SK-N-SH (cell line): ENCODE data around the gene AGBL1. TPM values are rescaled to one million over a fixed set of nuclear protein-coding genes. Genes with fewer than 3 reads are reported as not detected.

Source experiments
- CTCF ChIA-PET: fragments of 300-600, 350-600 bp; formaldehyde crosslinking; extraction: SDS; loops from one replicate; lab custom pipeline; 2021; lab: Yijun Ruan, JAX
- POLR2A ChIA-PET: fragments of 350-600 bp; sonication (Branson Sonifier 250); formaldehyde crosslinking; extraction: SDS; loops from one replicate; lab custom pipeline; 2020; ENCODE audit warnings: antibody characterized with exemption, inconsistent platforms; lab: Yijun Ruan, JAX
- DNase-seq: peaks from one replicate; pipeline ENCODE4 v3.0.0; 2012
- H2AFZ ChIP-seq: fragments of 200-600 bp; sonication (generic); 2 replicates; pipeline ENCODE4 v1.8.1; 2016; ENCODE audit warnings: antibody characterized with exemption, mild to moderate bottlenecking, low read depth
- H3F3A ChIP-seq: fragments of 200-600 bp; sonication (generic); replicated peaks from 2 replicates; pipeline ENCODE3; 2016; ENCODE audit warnings: antibody characterized with exemption, mild to moderate bottlenecking; ENCODE audit not compliant: insufficient read depth
- H3K27ac ChIP-seq, 2 experiments: fragments of 200-500 bp in 1 of 2; fragments of 200-600 bp in 1 of 2; sonication (Bioruptor generic) in 1 of 2; sonication (generic), shearing (Covaris generic) in 1 of 2; 2 replicates each; pipeline versions ENCODE4 v1.5.1 to v1.6.1; 2014 to 2016; ENCODE audit warnings: low read depth in 2 of 2, inconsistent platforms in 1 of 2, low read length in 1 of 2, mild to moderate bottlenecking in 1 of 2, mixed read lengths in 1 of 2
- H3K27me3 ChIP-seq: fragments of 200-600 bp; sonication (generic), shearing (Covaris generic); 2 replicates; pipeline ENCODE4 v1.6.1; 2016; ENCODE audit warnings: mixed run types; ENCODE audit not compliant: insufficient read depth
- H3K36me3 ChIP-seq, 2 experiments: fragments of 200-500 bp in 1 of 2; fragments of 200-600 bp in 1 of 2; sonication (Bioruptor generic) in 1 of 2; sonication (generic) in 1 of 2; replicated peaks in 1 of 2; 2 replicates each; pipeline versions ENCODE3 to v1.5.1; 2014 to 2016; ENCODE audit warnings: low read length in 1 of 2, mild to moderate bottlenecking in 1 of 2; ENCODE audit not compliant: insufficient read depth in 2 of 2, control insufficient read depth in 1 of 2
- H3K4me1 ChIP-seq, 2 experiments: fragments of 200-500 bp in 1 of 2; fragments of 200-600 bp in 1 of 2; sonication (Bioruptor generic) in 1 of 2; sonication (generic), shearing (Covaris generic) in 1 of 2; 2 replicates each; pipeline versions ENCODE4 v1.5.1 to v1.6.1; 2014 to 2016; ENCODE audit warnings: low read depth in 1 of 2, low read length in 1 of 2, mixed run types in 1 of 2; ENCODE audit not compliant: insufficient read depth in 2 of 2, control insufficient read depth in 1 of 2
- H3K4me2 ChIP-seq: fragments of 200-600 bp; sonication (generic), shearing (Covaris generic); 2 replicates; pipeline ENCODE4 v1.6.1; 2017; ENCODE audit warnings: mixed run types
- H3K4me3 ChIP-seq, 2 experiments: fragments of 200-500 bp in 1 of 2; fragments of 200-600 bp in 1 of 2; sonication (Bioruptor generic) in 1 of 2; sonication (generic), shearing (Covaris generic) in 1 of 2; 2 replicates each; pipeline versions ENCODE4 v1.5.1 to v1.8.1; 2014 to 2016; ENCODE audit warnings: low read depth in 2 of 2, inconsistent platforms in 1 of 2, low read length in 1 of 2, mild to moderate bottlenecking in 1 of 2, mixed read lengths in 1 of 2, moderate library complexity in 1 of 2
- H3K79me2 ChIP-seq: fragments of 200-600 bp; sonication (generic); 2 replicates; pipeline ENCODE4 v1.8.1; 2017; ENCODE audit warnings: mild to moderate bottlenecking; ENCODE audit not compliant: insufficient read depth
- H3K9ac ChIP-seq: fragments of 200-600 bp; sonication (generic); 2 replicates; pipeline ENCODE4 v1.6.1; 2017; ENCODE audit warnings: mixed run types
- H3K9me2 ChIP-seq: fragments of 200-600 bp; sonication (generic); 2 replicates; pipeline ENCODE4 v1.6.1; 2017; ENCODE audit warnings: mixed run types
- H3K9me3 ChIP-seq: fragments of 200-600 bp; sonication (generic); 2 replicates; pipeline ENCODE4 v1.6.1; 2017; ENCODE audit warnings: mixed run types, mild to moderate bottlenecking, moderate library complexity
- H4K20me1 ChIP-seq: fragments of 200-600 bp; sonication (generic); 2 replicates; pipeline ENCODE4 v1.6.1; 2017; ENCODE audit warnings: mild to moderate bottlenecking, mixed run types; ENCODE audit not compliant: insufficient read depth
- EZH2phosphoT487 ChIP-seq: fragments of 200-600 bp; sonication (generic); IDR thresholded peaks from 2 replicates; pipeline ENCODE4 v1.6.1; 2017; ENCODE audit warnings: low read depth, mixed run types, mild to moderate bottlenecking, antibody characterized with exemption, moderate library complexity, borderline replicate concordance
- FOSL2 ChIP-seq: IDR thresholded peaks from 2 replicates; pipeline ENCODE4 v1.4.0; 2012; ENCODE audit warnings: low read depth, mild to moderate bottlenecking, moderate library complexity, borderline replicate concordance
- FOXJ3 ChIP-seq: sonication (generic); formaldehyde crosslinking; IDR thresholded peaks from 2 replicates; pipeline ENCODE4 v1.5.1; 2020; ENCODE audit warnings: mild to moderate bottlenecking, missing genetic modification reagents
- FOXM1 ChIP-seq: IDR thresholded peaks from 2 replicates; pipeline ENCODE4 v1.4.0; 2012; ENCODE audit warnings: low read depth, mild to moderate bottlenecking
- GATA2 ChIP-seq: sonication (generic); formaldehyde crosslinking; IDR thresholded peaks from 2 replicates; pipeline ENCODE4 v1.5.0; 2020; ENCODE audit warnings: mild to moderate bottlenecking, missing genetic modification reagents
- MAX ChIP-seq: IDR thresholded peaks from 2 replicates; pipeline ENCODE4 v1.4.0; 2012; ENCODE audit warnings: low read depth
- MXI1 ChIP-seq: IDR thresholded peaks from 2 replicates; pipeline ENCODE4 v1.6.1; 2012; ENCODE audit warnings: mild to moderate bottlenecking, low read depth, low read length, improper control_type of control experiment
- POLR2AphosphoS5 ChIP-seq: IDR thresholded peaks from 2 replicates; pipeline ENCODE4 v1.6.1; 2012; ENCODE audit warnings: low read depth, low read length
- RAD21 ChIP-seq: IDR thresholded peaks from 2 replicates; pipeline ENCODE4 v1.6.1; 2012; ENCODE audit warnings: mild to moderate bottlenecking, low read length
- RCOR1 ChIP-seq: fragments of 150-350 bp; IDR thresholded peaks from 2 replicates; pipeline ENCODE4 v1.6.1; 2017; ENCODE audit warnings: antibody characterized with exemption, low read length
- SIN3A ChIP-seq: IDR thresholded peaks from 2 replicates; pipeline ENCODE4 v1.6.1; 2012; ENCODE audit warnings: low read depth, mild to moderate bottlenecking, low read length, moderate library complexity, borderline replicate concordance
- TAF1 ChIP-seq: IDR thresholded peaks from 2 replicates; pipeline ENCODE4 v1.6.1; 2012; ENCODE audit warnings: low read depth, mild to moderate bottlenecking, low read length, moderate library complexity, borderline replicate concordance
- TEAD4 ChIP-seq: IDR thresholded peaks from 2 replicates; pipeline ENCODE4 v1.4.0; 2012; ENCODE audit warnings: mild to moderate bottlenecking, borderline replicate concordance; ENCODE audit not compliant: insufficient read depth
- USF1 ChIP-seq: IDR thresholded peaks from 2 replicates; pipeline ENCODE4 v1.4.0; 2012; ENCODE audit warnings: low read depth, borderline replicate concordance
- YY1 ChIP-seq: IDR thresholded peaks from 2 replicates; pipeline ENCODE4 v1.4.0; 2012; ENCODE audit warnings: low read depth, mild to moderate bottlenecking
- WGBS: methylation state at CpG from one replicate; pipeline ENCODE4 v1.1.6; 2017; ENCODE audit warnings: low lambda C conversion rate; 5-methylcytosine and 5-hydroxymethylcytosine counted together
- polyA plus RNA-seq, 3 experiments: library from polyadenylated mRNA; depleted of rRNA; stranded (reverse); fragments of >200 nt; gene quantifications; 2 replicates each; pipeline ENCODE4 v1.2.3, GENCODE V29; 2012
- TF ChIP-seq, protein P1 (sequence below): IDR thresholded peaks from 2 replicates; pipeline ENCODE4 v1.4.0; 2012; ENCODE audit warnings: low read depth, borderline replicate concordance
- TF ChIP-seq, protein P2 (sequence below): fragments of 150-350 bp; IDR thresholded peaks from 2 replicates; pipeline ENCODE4 v1.6.1; 2016; ENCODE audit warnings: mild to moderate bottlenecking, low read depth, low read length
- TF ChIP-seq, protein P3 (sequence below): IDR thresholded peaks from 2 replicates; pipeline ENCODE4 v1.6.1; 2012; ENCODE audit warnings: mild to moderate bottlenecking, low read depth, low read length, moderate library complexity

Gene AGBL1
- polyA plus RNA-seq, 1 of the 3 experiments (the other 2 are of a cell fraction) = not detected

- Histone ChIP-seq H3K79me2 (no peaks in the 10 kb centered on the region), H3K9ac (no peak overlapping the region), H3K4me2 (no peak overlapping the region), H2AFZ (no peak overlapping the region), H3F3A (no peaks in the 10 kb centered on the region), H3K36me3 (no peaks in the 10 kb centered on the region), H3K9me2 (no peaks in the 10 kb centered on the region), H3K27me3 (no peaks in the 10 kb centered on the region), H3K4me1 (no peaks in the 10 kb centered on the region), H3K9me3 (no peaks in the 10 kb centered on the region), H4K20me1 (no peaks in the 10 kb centered on the region), H3K27ac (no peak overlapping the region), H3K4me3 (no peak overlapping the region)
- ChIA-PET POLR2A (no interaction called here), CTCF (no interaction called here)
- DNase-seq = no peak
- WGBS = 58% methylated on average over 2 of the region's 2 CpGs
- TF ChIP-seq SIN3A (no peak), FOSL2 (no peak), RCOR1 (no peak), MAX (no peak), FOXM1 (no peak), USF1 (no peak), MXI1 (no peak), GATA2 (CRISPR knock-in tag) (no peak), POLR2AphosphoS5 (no peak), TAF1 (no peak), TEAD4 (no peak), YY1 (no peak), EZH2phosphoT487 (no peak), FOXJ3 (CRISPR knock-in tag) (no peak)
- TF ChIP-seq, protein P1, sequence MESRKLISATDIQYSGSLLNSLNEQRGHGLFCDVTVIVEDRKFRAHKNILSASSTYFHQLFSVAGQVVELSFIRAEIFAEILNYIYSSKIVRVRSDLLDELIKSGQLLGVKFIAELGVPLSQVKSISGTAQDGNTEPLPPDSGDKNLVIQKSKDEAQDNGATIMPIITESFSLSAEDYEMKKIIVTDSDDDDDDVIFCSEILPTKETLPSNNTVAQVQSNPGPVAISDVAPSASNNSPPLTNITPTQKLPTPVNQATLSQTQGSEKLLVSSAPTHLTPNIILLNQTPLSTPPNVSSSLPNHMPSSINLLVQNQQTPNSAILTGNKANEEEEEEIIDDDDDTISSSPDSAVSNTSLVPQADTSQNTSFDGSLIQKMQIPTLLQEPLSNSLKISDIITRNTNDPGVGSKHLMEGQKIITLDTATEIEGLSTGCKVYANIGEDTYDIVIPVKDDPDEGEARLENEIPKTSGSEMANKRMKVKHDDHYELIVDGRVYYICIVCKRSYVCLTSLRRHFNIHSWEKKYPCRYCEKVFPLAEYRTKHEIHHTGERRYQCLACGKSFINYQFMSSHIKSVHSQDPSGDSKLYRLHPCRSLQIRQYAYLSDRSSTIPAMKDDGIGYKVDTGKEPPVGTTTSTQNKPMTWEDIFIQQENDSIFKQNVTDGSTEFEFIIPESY = no peak
These were observed 257.4 kb downstream of the AGBL1 start for GRCh38 chr15:86337071-86337470.

- no peaks in the 10 kb centered on the region for H3K36me3 ChIP-seq
- no peak overlapping the region for H3K9ac ChIP-seq
- TF ChIP-seq POLR2AphosphoS5 (no peak), RAD21 (no peak)
- TF ChIP-seq, protein P1 = no peak
- TF ChIP-seq, protein P2, sequence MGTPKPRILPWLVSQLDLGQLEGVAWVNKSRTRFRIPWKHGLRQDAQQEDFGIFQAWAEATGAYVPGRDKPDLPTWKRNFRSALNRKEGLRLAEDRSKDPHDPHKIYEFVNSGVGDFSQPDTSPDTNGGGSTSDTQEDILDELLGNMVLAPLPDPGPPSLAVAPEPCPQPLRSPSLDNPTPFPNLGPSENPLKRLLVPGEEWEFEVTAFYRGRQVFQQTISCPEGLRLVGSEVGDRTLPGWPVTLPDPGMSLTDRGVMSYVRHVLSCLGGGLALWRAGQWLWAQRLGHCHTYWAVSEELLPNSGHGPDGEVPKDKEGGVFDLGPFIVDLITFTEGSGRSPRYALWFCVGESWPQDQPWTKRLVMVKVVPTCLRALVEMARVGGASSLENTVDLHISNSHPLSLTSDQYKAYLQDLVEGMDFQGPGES = no peak
- TF ChIP-seq, protein P3, sequence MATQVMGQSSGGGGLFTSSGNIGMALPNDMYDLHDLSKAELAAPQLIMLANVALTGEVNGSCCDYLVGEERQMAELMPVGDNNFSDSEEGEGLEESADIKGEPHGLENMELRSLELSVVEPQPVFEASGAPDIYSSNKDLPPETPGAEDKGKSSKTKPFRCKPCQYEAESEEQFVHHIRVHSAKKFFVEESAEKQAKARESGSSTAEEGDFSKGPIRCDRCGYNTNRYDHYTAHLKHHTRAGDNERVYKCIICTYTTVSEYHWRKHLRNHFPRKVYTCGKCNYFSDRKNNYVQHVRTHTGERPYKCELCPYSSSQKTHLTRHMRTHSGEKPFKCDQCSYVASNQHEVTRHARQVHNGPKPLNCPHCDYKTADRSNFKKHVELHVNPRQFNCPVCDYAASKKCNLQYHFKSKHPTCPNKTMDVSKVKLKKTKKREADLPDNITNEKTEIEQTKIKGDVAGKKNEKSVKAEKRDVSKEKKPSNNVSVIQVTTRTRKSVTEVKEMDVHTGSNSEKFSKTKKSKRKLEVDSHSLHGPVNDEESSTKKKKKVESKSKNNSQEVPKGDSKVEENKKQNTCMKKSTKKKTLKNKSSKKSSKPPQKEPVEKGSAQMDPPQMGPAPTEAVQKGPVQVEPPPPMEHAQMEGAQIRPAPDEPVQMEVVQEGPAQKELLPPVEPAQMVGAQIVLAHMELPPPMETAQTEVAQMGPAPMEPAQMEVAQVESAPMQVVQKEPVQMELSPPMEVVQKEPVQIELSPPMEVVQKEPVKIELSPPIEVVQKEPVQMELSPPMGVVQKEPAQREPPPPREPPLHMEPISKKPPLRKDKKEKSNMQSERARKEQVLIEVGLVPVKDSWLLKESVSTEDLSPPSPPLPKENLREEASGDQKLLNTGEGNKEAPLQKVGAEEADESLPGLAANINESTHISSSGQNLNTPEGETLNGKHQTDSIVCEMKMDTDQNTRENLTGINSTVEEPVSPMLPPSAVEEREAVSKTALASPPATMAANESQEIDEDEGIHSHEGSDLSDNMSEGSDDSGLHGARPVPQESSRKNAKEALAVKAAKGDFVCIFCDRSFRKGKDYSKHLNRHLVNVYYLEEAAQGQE = no peak
- no peak for DNase-seq
- no peaks in the 10 kb centered on the region for H3F3A ChIP-seq
- POLR2A ChIA-PET = no interaction called here
- H4K20me1 ChIP-seq = no peaks in the 10 kb centered on the region
- CTCF ChIA-PET = no interaction called here
- no peak overlapping the region for H3K4me2 ChIP-seq
- no peaks in the 10 kb centered on the region for H3K79me2 ChIP-seq
- H2AFZ ChIP-seq = no peak overlapping the region
- H3K4me1 ChIP-seq = no peaks in the 10 kb centered on the region
- no peaks in the 10 kb centered on the region for H3K27me3 ChIP-seq
- 29% methylated on average over 2 of the region's 2 CpGs for WGBS
- no peaks in the 10 kb centered on the region for H3K9me3 ChIP-seq
- H3K4me3 ChIP-seq = no peak overlapping the region
- no peaks in the 10 kb centered on the region for H3K9me2 ChIP-seq
- no peak overlapping the region for H3K27ac ChIP-seq
These were observed 267.6 kb downstream of the AGBL1 start for GRCh38 chr15:86347245-86347644.
